Activated CD4-positive, CD25-positive, alpha-beta regulatory T cell (primary cell): ENCODE measurements around the gene NT5DC4.

ENCODE experiments used
- DNase-seq, 4 experiments: peaks; one replicate each; lab custom pipeline; 2025; lab: John Stamatoyannopoulos, UW

The NT5DC4 gene

DNA sequence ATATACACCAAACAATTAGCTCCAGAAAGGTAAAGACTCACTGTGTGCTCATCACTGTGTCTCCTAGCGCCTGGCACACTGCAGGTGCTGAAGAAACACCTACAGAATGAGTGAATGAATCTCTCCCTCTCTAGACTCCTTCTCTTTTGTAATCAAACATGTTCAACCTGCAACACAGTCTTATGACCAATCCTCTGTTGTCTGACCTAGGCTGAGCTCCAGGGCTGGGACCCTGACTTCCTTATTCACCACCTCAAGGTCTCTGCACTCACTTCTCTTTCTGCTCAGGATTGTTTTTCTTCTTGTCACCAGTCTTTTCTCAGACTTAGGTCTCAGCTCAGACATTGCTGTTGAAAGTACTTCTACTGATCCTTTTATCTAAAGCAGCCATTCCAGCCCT lies 33.7 kb downstream of the NT5DC4 start:
- no peak for DNase-seq

DNA sequence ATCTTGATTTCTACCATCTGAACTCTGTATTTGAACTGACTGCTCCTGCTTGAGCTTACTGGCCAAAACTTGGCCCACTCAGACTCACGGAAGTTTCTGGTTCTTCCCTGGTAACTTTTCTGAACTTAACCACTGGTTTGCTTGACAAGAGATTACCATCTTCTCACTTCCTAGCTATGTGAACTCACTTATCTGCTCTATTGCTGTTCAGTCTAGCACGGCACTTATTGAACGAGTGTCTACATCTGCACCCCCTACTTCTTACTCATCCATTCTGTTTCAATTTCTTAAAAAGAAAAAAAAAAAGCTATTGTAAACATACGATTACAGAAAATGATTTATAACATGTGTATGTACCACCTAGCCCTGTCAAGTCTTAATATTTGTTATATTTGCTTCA lies 34.6 kb downstream of the NT5DC4 start:
- no peak for DNase-seq

DNA sequence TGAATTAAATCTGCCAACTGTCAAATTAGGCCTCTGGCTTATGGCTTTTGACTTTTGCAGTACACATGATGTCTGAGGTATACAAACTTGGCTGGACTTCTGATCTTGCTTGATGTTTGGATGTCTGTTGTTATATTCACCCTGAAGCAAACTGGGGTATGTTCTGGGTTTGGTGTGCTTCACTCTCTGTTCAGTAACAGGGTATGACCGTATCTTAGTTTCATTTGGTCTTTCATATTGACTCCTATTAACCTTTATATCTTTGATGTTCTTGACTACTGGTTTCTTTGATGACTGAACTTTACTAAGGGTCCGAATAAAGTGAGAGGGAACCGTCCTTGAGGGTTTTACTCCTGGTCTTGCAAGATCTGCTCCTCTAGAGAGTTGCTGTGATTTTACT lies 35.4 kb downstream of the NT5DC4 start:
- DNase-seq, result no peak

DNA sequence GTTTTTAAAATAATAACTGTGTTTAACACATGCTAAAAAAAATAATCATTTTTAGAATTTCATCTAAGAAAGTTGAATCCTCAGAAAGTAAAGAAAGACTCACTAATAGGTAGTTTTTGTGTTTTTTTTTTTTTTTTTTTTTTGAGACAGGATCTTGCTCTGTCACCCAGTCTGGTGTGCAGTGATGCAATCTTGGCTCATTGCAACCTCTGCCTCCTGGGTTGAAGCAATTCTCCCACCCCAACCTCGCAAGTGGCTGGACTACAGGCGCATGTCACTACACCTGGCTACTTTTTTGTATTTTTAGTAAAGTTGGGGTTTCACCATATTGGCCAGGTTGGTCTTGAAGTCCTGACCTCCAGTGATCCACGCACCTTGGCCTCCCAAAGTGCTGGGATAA lies 36.4 kb downstream of the NT5DC4 start:
- no peak for DNase-seq

DNA sequence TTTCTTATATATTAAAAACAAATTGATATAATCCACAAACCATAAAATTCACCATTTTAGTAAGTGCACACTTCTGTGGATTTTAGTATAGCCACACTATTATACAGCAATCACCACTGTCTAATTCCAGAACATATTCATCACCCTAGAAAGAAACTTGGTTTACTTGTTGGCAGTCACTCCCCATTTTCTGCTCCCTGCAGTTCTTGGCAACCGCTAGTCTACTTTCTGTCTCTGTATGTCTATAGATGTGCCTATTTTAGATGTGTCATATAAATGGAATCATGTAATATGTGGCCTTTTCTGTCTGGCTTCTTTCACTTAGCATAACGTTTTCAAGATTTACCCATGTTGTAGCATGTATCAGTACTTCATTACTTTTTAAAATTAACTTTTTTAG lies 37.9 kb downstream of the NT5DC4 start:
- no peak for DNase-seq

DNA sequence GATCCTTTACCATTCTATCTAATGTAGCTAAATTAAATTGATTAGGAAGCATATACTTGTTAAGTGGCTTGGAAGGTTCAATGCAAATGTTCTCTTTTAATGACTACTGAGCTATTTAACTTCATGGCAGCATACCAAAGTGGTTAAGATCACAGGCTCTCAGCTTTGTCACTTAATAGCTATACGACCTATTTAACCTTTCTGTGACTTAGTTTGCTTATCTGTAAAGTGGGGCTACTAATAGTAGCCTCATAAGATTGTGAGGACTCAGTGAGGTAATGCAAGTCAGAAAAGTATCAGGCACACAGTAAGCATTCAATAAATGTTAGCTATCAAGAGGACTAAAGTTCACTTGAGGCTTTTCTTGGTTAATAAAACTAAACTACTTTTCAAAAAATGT lies 39.3 kb downstream of the NT5DC4 start:
- no peak for DNase-seq

DNA sequence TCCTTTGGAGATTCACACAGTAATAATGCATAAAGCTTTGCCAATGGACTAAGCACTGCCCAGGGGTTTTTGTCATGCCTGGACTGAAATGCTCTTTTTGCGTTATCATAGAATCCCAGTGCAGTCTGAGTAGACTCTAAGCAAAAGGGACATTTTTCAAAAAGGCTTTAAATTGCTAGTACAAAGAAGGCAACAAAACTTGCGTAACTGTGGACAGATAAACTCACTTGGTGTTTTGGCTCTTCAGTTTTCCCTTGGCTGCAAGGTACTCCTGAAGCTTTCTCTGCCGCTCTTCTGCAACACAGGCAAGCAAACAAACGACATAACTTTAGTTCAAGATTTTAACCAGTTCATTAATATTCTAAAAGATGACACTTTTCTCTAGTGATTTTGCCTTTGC lies 41.5 kb downstream of the NT5DC4 start:
- no peak for DNase-seq

DNA sequence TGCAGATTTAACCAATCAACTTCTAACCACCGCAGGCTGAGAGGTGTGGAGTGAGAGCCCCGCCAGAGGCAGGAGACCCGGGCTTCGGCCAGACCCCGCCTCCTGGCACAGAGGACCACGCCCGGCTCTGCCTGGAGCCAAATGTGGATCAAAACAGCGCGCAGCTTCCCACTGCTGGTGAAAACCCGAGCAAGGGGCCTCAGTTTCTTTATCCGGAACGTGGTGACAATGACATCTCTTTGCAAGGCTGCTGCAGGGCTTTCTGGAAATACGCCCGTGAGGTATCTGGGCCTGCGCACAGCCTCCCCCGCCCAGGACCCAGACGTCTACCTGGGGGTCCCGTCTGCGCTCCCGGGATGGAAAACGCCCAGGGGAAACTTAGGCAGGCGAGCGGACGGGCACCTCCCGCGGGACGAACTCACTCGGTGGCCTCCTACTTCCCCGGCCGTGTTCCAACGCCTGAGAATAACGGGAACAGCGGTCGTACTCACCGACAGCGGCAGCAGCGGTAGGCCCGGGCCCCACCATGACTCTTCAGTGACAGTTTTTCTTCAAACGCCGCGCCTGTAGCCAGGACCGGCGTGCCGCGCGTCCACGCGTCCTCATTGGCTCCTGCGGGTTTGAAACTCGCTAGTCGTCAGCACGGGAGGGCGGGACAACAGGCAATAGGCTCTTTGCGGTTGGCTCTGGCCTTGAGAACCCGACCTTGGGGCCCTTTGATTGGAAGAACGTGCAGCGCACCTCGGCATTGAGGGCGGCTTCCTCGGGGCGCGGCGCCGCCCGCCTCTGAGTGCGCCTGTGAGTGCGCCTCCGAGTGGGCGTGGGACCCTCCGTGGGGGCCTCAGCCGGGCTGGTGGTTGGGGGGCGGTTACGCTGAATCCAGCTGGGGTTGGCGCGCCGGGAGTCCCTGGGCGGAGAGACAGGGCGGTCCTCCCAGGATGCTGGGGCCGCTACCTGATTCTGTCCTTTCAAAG lies 43.5 kb downstream of the NT5DC4 start, which contains the start of gene CKAP2L:
CKAP2L (minus strand) TSS at position 539 of the 974 bp plus-strand sequence; CDS start at position 528, 11 bp downstream.
- peak; percentile 89 to 95 (median 92) for DNase-seq

DNA sequence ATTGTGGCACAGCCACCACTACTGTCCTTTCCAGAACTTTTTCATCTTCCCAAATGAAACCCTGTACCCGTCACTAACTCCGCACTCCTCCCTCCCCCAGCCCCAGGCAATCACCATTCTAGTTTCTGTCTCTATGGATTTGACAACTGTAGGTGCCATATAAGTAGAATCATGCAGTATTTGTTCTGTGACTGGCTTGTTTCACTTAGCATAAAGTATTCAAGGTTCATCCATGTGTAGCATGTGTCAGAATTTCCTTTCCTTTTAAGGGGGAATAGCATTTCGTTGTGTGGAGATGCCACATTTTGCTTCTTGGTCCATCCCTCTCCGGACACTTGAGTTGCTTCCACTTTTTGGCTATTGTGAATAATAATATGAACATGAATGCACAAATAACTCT lies 44.4 kb downstream of the NT5DC4 start:
- DNase-seq, result no peak

DNA sequence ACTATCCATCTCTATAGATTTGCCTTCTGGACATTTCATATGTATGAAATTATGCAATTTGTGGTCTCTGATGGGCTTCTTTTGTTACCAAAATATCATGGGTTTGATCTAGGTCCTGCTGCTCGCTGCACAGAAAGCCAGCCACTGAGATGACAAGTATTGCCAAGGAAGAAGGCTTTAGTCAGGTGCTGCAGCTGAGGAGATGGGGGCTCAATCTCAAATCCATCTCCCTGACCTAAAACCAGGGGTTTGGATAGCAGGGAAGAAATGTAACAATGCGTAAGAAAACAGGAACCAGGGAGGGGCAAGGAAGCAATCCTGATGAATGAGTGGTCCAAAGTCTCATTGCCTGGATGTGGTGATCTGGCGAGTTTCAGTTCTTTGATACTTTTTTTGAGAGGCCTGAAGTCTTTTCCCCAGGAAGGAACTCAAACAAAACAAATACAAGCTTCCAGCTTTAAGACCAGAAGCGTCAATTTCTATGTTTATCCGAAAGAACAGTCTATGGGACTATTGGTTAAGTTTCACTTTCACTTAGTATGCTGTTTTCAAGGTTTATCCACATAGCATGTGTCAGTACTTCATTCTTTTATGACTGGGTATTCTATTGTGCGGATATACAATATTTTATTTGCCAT lies 47.0 kb downstream of the NT5DC4 start:
- no peak for DNase-seq

DNA sequence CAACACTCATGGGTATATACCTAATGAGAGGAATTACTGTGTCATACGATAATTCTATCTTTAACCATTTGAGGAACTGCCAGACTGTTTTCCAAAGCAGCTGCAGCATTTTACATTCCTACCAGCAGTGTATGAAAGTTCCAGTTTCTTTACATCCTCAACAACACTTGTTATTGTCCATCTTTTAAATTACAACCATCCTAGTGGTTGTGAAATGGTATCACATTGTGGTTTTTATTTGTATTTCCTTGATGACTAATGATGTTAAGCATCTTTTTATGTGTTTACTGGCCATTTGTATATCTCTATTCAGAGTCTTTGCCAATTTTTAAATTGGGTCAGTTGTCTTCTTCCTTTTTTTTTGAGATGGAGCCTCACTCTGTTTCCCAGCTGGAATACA lies 47.6 kb downstream of the NT5DC4 start:
- no peak for DNase-seq

DNA sequence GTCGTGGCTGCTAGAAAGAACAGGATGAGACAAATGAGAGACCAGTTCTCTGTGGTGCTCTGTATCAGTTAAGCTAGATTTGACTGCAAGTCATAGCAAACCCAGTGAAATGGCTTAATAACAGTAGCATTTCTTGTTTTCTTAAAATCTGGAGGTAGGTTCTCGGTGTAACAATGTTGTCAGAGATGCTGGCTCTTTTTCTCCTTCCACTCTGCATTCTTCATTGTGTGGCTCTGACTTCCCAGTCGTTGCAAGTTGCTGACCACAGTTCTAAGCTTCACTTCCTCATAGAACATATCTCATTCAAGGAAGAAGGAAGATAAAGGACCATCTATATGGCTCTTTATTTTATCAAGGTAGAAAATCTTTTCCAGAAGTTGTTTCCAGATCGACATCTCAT lies 51.5 kb downstream of the NT5DC4 start:
- DNase-seq, result no peak

DNA sequence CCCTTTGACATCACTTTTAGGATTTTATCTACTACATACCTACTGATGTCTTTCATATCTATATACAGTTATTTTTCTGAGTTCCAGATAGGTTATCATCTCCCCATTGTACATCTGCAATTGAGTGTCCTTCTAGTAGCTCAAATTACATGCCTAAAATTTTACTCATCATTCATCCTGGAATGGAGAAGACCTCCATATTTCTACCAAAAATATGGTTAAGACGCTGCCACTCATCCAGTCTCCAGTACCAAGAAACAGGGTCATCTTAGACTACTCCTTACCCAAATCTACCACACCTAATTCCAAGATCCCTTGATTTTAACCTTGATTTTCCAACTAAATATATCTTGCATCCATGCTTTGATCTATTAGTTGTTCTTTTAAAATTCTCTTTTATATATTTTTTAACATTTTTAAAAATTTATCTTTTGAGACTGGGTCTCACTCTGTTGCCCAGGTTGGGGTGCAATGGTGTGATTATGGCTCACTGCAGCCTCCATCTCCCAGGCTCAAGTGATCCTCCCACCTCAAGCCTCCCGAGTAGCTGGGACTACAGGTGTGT lies 52.2 kb downstream of the NT5DC4 start:
- DNase-seq, result no peak

DNA sequence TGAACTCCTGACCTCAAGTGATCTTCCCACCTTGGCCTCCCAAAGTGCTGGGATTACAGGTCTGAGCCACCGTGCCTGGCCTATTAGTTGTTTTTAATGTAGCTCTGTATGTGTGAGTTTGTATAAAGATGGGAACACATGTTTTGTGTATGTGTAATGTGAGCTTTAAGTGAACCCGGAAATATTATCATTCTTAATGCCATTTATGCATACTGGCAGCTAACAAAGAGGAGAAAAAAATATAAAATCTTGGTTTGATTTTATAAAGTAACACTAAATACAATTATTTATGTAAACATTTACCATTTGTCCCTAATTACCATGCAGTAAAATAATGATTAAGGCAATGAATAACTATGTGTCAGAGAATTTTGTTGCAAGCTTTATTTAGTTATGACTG lies 52.7 kb downstream of the NT5DC4 start:
- no peak for DNase-seq

DNA sequence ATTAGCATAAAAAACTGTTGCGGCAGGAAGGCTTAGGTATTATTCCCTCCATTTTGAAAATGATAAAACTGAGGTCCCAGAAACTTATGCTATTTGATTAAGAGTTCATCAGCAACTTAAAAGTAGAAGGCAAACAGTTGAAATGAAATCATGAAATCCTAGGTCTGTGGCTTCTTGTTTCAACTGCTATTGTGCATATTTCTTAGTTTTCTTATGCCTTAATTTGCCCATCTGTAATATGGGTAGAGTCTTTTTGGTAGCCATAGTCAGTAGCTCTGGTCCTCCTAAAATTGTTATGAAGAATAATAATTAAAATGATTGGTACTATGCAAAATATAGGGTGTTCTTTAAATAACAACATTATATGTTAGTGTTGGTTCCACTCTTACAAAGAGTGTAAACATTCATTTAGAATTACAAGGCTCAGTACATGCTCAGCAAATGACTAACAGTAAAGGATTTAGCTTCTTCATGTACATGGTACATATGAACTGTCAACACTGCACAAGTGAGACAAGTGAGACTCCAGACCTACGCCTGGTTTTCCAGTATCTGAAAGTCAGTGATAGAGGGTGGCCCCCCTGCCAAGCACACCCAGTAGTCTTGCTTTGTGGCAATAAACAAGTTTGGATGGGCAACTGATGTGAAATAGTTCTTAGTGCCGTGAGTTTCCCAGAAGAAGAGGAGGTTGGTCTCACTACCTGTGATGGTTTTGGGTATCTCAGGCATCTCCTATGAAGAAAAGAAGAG lies 53.9 kb downstream of the NT5DC4 start:
- DNase-seq, result no peak

DNA sequence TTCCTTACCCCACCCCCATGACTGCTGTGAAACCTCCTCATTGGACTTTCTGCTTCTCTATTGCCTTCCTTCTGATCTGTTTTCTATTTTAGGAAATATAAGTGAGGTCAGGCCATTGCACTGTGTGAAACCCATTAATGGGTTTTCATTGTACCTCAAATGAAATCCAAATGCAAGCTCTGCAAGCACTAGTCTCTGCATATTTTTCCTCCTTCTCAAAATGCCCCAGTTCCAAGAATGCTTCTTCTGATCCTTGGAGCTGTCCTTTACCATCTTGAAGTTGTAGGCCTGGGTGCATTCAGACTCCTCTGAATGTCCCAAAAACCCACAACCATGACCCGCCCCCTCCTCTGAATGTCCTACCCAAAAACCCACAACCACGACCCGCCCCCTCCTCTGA lies 55.3 kb downstream of the NT5DC4 start:
- DNase-seq, result no peak

DNA sequence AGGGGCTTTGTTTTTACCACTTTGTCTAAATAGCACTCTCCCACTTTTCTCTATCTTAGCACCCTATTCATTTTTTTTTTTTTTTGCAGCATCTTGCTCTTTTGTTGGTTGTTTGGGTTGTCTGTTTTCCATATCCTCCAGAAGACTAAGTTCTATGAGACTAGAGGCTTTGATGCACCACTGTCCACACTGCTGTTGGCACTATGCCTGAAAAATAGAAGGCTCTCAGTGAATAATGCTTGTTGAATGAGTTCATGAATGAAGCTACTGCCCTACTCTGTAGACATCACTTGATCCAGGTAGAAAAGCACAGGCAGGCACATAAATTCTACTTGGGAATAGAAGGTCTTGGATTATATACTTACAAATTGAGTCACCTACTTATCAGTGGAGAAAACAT lies 56.2 kb downstream of the NT5DC4 start:
- no peak for DNase-seq

DNA sequence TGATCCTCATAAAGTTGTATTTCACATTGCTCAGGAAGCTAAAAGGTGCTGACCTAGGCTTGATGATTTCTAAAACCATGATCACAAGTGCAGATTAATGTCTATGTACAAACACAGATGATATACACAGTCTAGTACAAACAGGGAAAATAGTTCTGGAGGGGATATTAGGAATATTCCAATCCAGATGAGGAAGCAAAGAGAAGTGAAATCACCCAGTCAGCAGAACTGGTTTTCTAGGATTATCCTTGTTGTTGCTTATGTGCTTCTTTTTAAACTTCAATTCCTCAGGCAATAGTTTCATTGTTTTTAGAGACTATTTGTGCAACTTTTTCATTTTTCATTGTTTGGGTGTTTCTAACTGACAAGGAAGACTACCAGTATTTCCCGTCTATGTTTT lies 58.8 kb downstream of the NT5DC4 start:
- no peak for DNase-seq

DNA sequence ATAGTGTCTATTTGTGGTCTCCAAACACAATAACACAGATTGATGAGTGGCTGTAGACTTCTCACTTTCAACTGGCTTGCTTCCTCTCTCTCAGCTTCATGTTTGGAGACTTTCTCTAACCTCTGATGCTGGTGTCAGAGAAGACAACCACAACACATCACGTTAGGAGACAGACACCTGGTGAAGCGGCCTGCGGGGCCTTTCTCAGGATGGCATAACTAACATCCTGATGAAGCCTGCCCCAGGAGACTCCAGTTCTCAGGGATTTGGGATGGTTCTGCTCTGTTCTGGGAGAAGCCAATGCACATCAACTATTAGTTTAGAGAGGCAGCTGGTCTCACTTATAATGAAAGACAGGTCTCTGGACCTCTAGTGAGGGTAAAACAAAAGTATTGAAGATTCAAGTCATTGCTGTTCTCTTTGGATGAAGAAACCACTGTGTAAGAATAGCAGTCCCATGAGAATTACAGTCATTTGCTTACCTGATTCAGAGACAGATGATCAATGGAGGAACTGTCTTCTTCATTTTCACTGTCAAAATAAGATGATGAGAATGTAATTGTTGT lies 61.5 kb downstream of the NT5DC4 start:
- DNase-seq, result no peak

DNA sequence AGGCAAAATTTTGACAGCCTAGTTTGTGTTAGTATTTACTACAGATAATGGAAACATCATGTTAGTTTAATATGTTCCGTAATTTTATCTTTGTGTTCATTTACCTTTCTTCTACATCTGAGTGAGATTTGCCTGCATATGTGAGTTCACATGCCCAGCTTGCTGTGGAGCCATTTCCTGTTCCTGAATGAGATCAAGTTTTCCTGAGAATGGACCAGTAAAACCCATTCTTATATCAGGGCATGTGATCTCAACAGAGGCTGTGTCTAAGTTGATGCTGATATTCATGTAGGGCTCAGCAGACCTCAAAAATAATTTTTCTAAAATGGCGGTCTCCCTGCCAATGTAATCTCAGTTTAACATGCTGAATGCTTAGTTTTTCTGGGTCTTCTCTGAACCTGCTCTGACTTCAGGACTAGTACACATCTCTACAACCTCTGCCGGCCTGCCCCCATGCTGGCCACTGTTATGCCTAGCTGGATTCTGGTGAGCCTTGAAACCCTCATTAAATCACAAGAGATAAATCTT lies 62.4 kb downstream of the NT5DC4 start:
- DNase-seq, result no peak
